GM19324 (cell line): ENCODE data around the gene USP17L26.
"Not testable (repeated sequence)": the region's sequence is repeated elsewhere in the genome, so short reads cannot be mapped to it uniquely, and the experiment has no call there.

Source experiments
- ATAC-seq: cut with Tn5 transposase; IDR thresholded peaks from one replicate; pipeline ENCODE4 v1.9.1; 2021; ENCODE audit warnings: mild to moderate bottlenecking, moderate library complexity; ENCODE audit not compliant: unreplicated experiment, low FRiP score

The USP17L26 gene

GRCh38 chr4:9334358-9334757, at the start of gene USP17L26:
USP17L26 (plus strand) TSS chr4:9334658; CDS start chr4:9334658, 0 bp downstream.
- ATAC-seq: not testable (repeated sequence)

GRCh38 chr4:9324191-9324590, 10.3 kb upstream of the USP17L26 start:
- not testable (repeated sequence) for ATAC-seq

DNA sequence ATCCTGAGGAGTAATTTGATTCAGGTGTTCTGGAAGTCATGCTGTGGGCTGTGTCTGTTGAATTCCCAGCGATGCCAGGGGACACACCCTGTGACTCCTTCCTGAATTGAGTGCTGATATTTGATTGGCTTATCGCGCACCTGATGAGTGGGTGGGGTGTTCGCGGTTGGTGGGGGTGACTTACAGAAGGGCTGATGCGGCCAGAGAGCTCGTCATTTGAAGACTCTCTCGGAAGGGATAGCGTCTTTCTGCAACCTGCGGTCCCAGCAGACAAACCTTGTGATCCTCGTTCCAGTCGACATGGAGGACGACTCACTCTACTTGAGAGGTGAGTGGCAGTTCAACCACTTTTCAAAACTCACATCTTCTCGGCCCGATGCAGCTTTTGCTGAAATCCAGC, 9.6 kb upstream of the USP17L26 start, which contains the start of gene USP17L24:
USP17L24 (plus strand) TSS at position 301 of the 400 bp plus-strand sequence; CDS start at position 301, 0 bp downstream.
- ATAC-seq: not testable (repeated sequence)

DNA sequence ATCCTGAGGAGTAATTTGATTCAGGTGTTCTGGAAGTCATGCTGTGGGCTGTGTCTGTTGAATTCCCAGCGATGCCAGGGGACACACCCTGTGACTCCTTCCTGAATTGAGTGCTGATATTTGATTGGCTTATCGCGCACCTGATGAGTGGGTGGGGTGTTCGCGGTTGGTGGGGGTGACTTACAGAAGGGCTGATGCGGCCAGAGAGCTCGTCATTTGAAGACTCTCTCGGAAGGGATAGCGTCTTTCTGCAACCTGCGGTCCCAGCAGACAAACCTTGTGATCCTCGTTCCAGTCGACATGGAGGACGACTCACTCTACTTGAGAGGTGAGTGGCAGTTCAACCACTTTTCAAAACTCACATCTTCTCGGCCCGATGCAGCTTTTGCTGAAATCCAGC, 4.8 kb upstream of the USP17L26 start, which contains the start of gene USP17L25:
USP17L25 (plus strand) TSS at position 301 of the 400 bp plus-strand sequence; CDS start at position 301, 0 bp downstream.
- ATAC-seq: not testable (repeated sequence)

GRCh38 chr4:9339103-9339502, 4.6 kb downstream of the USP17L26 start, which contains the start of gene USP17L5:
USP17L5 (plus strand) TSS chr4:9339403; CDS start chr4:9339403, 0 bp downstream.
- ATAC-seq: not testable (repeated sequence)

DNA sequence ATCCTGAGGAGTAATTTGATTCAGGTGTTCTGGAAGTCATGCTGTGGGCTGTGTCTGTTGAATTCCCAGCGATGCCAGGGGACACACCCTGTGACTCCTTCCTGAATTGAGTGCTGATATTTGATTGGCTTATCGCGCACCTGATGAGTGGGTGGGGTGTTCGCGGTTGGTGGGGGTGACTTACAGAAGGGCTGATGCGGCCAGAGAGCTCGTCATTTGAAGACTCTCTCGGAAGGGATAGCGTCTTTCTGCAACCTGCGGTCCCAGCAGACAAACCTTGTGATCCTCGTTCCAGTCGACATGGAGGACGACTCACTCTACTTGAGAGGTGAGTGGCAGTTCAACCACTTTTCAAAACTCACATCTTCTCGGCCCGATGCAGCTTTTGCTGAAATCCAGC, 9.4 kb downstream of the USP17L26 start, which contains the start of gene USP17L27:
USP17L27 (plus strand) TSS at position 301 of the 400 bp plus-strand sequence; CDS start at position 301, 0 bp downstream.
- ATAC-seq: not testable (repeated sequence)

GRCh38 chr4:9348593-9348992, 14.1 kb downstream of the USP17L26 start, which contains the start of gene USP17L28:
USP17L28 (plus strand) TSS chr4:9348893; CDS start chr4:9348893, 0 bp downstream.
- not testable (repeated sequence) for ATAC-seq

GRCh38 chr4:9350866-9351265, 16.4 kb downstream of the USP17L26 start:
- ATAC-seq: not testable (repeated sequence)

DNA sequence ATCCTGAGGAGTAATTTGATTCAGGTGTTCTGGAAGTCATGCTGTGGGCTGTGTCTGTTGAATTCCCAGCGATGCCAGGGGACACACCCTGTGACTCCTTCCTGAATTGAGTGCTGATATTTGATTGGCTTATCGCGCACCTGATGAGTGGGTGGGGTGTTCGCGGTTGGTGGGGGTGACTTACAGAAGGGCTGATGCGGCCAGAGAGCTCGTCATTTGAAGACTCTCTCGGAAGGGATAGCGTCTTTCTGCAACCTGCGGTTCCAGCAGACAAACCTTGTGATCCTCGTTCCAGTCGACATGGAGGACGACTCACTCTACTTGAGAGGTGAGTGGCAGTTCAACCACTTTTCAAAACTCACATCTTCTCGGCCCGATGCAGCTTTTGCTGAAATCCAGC, 18.9 kb downstream of the USP17L26 start, which contains the start of gene USP17L29:
USP17L29 (plus strand) TSS at position 301 of the 400 bp plus-strand sequence; CDS start at position 301, 0 bp downstream.
- ATAC-seq: not testable (repeated sequence)

- not testable (repeated sequence) for ATAC-seq
These were observed 28.4 kb downstream of the USP17L26 start, which contains the start of gene USP17L30 for GRCh38 chr4:9362829-9363228. USP17L30 (plus strand) TSS chr4:9363129; CDS start chr4:9363129, 0 bp downstream.

DNA sequence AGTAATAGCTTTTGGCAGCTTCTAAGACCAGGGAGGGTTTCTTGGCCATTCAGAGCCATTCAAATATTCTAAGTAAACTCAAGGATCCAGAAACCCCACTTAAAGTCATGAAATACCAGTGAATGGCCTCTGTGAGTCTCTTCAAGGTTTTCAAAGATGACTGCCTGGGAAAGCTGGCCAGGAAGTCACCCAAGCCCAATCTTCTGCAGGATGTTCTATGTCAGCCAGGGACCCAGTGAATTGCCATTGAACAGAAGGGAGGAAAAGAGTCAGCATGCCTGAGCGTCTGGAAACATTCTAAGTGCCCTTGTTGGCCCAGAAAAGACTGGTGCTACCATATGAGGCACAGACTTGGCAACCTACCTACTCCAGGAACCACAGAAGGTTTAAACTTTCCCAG, 45.4 kb downstream of the USP17L26 start:
- ATAC-seq: not testable (repeated sequence)

- not testable (repeated sequence) for ATAC-seq
These were observed 46.6 kb downstream of the USP17L26 start for GRCh38 chr4:9381012-9381534.

DNA sequence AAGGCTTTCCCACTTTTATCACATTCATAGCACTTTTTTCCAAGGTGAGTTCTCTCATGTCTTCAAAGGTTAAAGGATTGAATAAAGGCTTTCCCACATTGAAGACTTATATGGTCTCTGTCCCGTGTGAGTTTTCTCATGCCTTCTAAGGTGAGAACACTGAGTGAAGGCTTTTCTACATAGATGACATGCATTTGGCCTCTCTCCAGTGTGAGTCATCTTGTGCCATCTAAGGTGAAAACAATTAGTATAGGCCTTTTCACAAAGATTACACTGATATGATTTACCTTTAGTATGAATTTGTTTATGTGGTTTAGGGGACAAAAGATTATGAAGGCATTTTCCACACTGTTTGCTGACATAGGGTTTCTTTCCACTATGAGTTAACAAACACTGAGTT, 49.7 kb downstream of the USP17L26 start:
- ATAC-seq: no peak
